Fibroblast of lung (primary cell): ENCODE results near the gene KRT82. TPM values are rescaled to one million over a fixed set of nuclear protein-coding genes. Genes with fewer than 3 reads are reported as not detected.

ENCODE experiments used
- DNase-seq, 2 donors: peaks; one replicate each; pipeline versions ENCODE4 v3.0.0 to v3.0.0-alpha.2; 2010; ENCODE audit warnings: low read depth in 2 of 2
- H2AFZ ChIP-seq: 2 replicates; pipeline ENCODE4 v1.5.1; 2012; ENCODE audit warnings: low read length, control low read depth, inconsistent platforms
- H3K27ac ChIP-seq: 2 replicates; pipeline ENCODE4 v1.5.1; 2011; ENCODE audit warnings: low read length, control low read depth; ENCODE audit not compliant: insufficient read depth
- H3K27me3 ChIP-seq: 2 replicates; pipeline ENCODE4 v1.5.1; 2011; ENCODE audit warnings: mild to moderate bottlenecking, low read length; ENCODE audit not compliant: control insufficient read depth, insufficient read depth
- H3K36me3 ChIP-seq: 2 replicates; pipeline ENCODE4 v1.5.1; 2011; ENCODE audit warnings: low read length; ENCODE audit not compliant: control insufficient read depth, insufficient read depth
- H3K4me1 ChIP-seq: 2 replicates; pipeline ENCODE4 v1.5.1; 2011; ENCODE audit warnings: low read length; ENCODE audit not compliant: control insufficient read depth, insufficient read depth; ENCODE audit errors: extremely low read depth
- H3K4me2 ChIP-seq: 2 replicates; pipeline ENCODE4 v1.5.1; 2011; ENCODE audit warnings: low read length, control low read depth; ENCODE audit not compliant: insufficient read depth; ENCODE audit errors: extremely low read depth
- H3K4me3 ChIP-seq, 4 experiments: fragments of 200-600 bp in 1 of 4; sonication (generic) in 1 of 4; replicated peaks in 1 of 4; 2 replicates each; pipeline ENCODE4 v1.5.1; 2011 to 2016; ENCODE audit warnings: low read length in 4 of 4, low read depth in 3 of 4, mild to moderate bottlenecking in 3 of 4, control low read depth in 2 of 4, inconsistent platforms in 1 of 4, mixed read lengths in 1 of 4; ENCODE audit not compliant: insufficient read depth in 1 of 4; ENCODE audit errors: control extremely low read depth in 1 of 4
- H3K79me2 ChIP-seq: 2 replicates; pipeline ENCODE4 v1.5.1; 2012; ENCODE audit warnings: mild to moderate bottlenecking, low read length, inconsistent platforms; ENCODE audit not compliant: control insufficient read depth, insufficient read depth
- H3K9ac ChIP-seq: 2 replicates; pipeline ENCODE4 v1.5.1; 2011; ENCODE audit warnings: mild to moderate bottlenecking, low read length, control low read depth; ENCODE audit not compliant: insufficient read depth
- H3K9me3 ChIP-seq: 2 replicates; pipeline ENCODE4 v1.5.1; 2012; ENCODE audit warnings: low read depth, low read length; ENCODE audit not compliant: control insufficient read depth, insufficient read depth
- H4K20me1 ChIP-seq: 2 replicates; pipeline ENCODE4 v1.5.1; 2011; ENCODE audit warnings: low read length; ENCODE audit not compliant: control insufficient read depth, insufficient read depth; ENCODE audit errors: extremely low read depth
- CTCF ChIP-seq, 2 donors: IDR thresholded peaks in 1 of 2; conservative IDR thresholded peaks in 1 of 2; 1 replicate in 1 of 2; 2 replicates in 1 of 2; pipeline ENCODE4 v1.5.1; 2011 to 2012; ENCODE audit warnings: low read length in 2 of 2, control low read depth in 1 of 2, inconsistent platforms in 1 of 2, low read depth in 1 of 2, mild to moderate bottlenecking in 1 of 2
- EZH2 ChIP-seq: IDR thresholded peaks from 2 replicates; pipeline ENCODE4 v1.5.1; 2012; ENCODE audit warnings: low read length, control low read depth, mild to moderate bottlenecking; ENCODE audit errors: missing control alignments
- polyA plus RNA-seq, 2 donors: library from polyadenylated mRNA; depleted of rRNA in 1 of 2; stranded (reverse) in 1 of 2; unstranded in 1 of 2; fragments of >200 nt; gene quantifications; 2 replicates each; pipeline ENCODE4 v1.2.1, GENCODE V29; 2011 to 2012; ENCODE audit warnings: missing spikeins in 1 of 2
- total RNA-seq: library from RNA; depleted of rRNA; stranded (reverse); fragments of >200 nt; gene quantifications from 2 replicates; pipeline ENCODE4 v1.2.1, GENCODE V29; 2014

The KRT82 gene
- total and polyA plus RNA-seq, 2 donors (not counting 1 experiment from before 2014, with no cell fraction given): not detected

- no peaks in the 10 kb centered on the region for H3K79me2 ChIP-seq
- no peaks in the 10 kb centered on the region for H3K4me1 ChIP-seq
- no peaks in the 10 kb centered on the region for H4K20me1 ChIP-seq
- H2AFZ ChIP-seq: no peak overlapping the region
- DNase-seq: no peak
- H3K9ac ChIP-seq: no peak overlapping the region
- no peak overlapping the region for H3K4me3 ChIP-seq
- peaks cover 8% of the 10 kb centered on the region for H3K27me3 ChIP-seq
- no peak overlapping the region for H3K4me2 ChIP-seq
- no peaks in the 10 kb centered on the region for H3K36me3 ChIP-seq
- no peak for TF ChIP-seq EZH2
- TF ChIP-seq CTCF (conservative IDR thresholded peaks at IDR 0.05 in 1 of 2, IDR thresholded peaks at IDR 0.05 in 1 of 2; ENCODE audit: low read depth in 1 of 2, low read length in 2 of 2): no peak
- H3K27ac ChIP-seq: no peak overlapping the region
- H3K9me3 ChIP-seq: no peaks in the 10 kb centered on the region
Observed at GRCh38 chr12:52369211-52369610, 36.9 kb downstream of the KRT82 start.

- TF ChIP-seq CTCF (conservative IDR thresholded peaks at IDR 0.05 in 1 of 2, IDR thresholded peaks at IDR 0.05 in 1 of 2; ENCODE audit: low read depth in 1 of 2, low read length in 2 of 2) (no peak), EZH2 (no peak)
- no peak overlapping the region for H3K4me2 ChIP-seq
- H3K27ac ChIP-seq: no peak overlapping the region
- peaks cover 8% of the 10 kb centered on the region for H3K27me3 ChIP-seq
- no peak for DNase-seq
- no peaks in the 10 kb centered on the region for H3K4me1 ChIP-seq
- H3K36me3 ChIP-seq: no peaks in the 10 kb centered on the region
- no peaks in the 10 kb centered on the region for H3K9me3 ChIP-seq
- no peak overlapping the region for H3K4me3 ChIP-seq
- H3K79me2 ChIP-seq: no peaks in the 10 kb centered on the region
- H3K9ac ChIP-seq: no peak overlapping the region
- H4K20me1 ChIP-seq: no peaks in the 10 kb centered on the region
- no peak overlapping the region for H2AFZ ChIP-seq
Observed at GRCh38 chr12:52368508-52368907, 37.6 kb downstream of the KRT82 start.

GRCh38 chr12:52367876-52368275 is 38.3 kb downstream of the KRT82 start:
- H3K27ac ChIP-seq: no peak overlapping the region
- no peaks in the 10 kb centered on the region for H4K20me1 ChIP-seq
- no peaks in the 10 kb centered on the region for H3K36me3 ChIP-seq
- no peaks in the 10 kb centered on the region for H3K4me1 ChIP-seq
- no peaks in the 10 kb centered on the region for H3K79me2 ChIP-seq
- H3K9ac ChIP-seq: no peak overlapping the region
- no peak overlapping the region for H2AFZ ChIP-seq
- no peak overlapping the region for H3K4me3 ChIP-seq
- peaks cover 8% of the 10 kb centered on the region for H3K27me3 ChIP-seq
- no peak overlapping the region for H3K4me2 ChIP-seq
- no peaks in the 10 kb centered on the region for H3K9me3 ChIP-seq
- no peak for DNase-seq
- TF ChIP-seq CTCF (conservative IDR thresholded peaks at IDR 0.05 in 1 of 2, IDR thresholded peaks at IDR 0.05 in 1 of 2; ENCODE audit: low read depth in 1 of 2, low read length in 2 of 2) (no peak), EZH2 (no peak)
